A673 (cell line): Measurements from ENCODE around the gene STX3. TPM values are rescaled to one million over a fixed set of nuclear protein-coding genes. Genes with fewer than 3 reads are reported as not detected.

Source experiments
- BruUV-seq: library from RNA; stranded (reverse); fragments of 400-500 nt; replicated peaks from 2 replicates; lab custom pipeline; 2021; lab: Mats Ljungman, UMichigan
- CTCF ChIA-PET: fragments of 300-600 bp; sonication (Branson Sonifier 250); formaldehyde crosslinking; loops from one replicate; lab custom pipeline; 2022; ENCODE audit warnings: antibody characterized with exemption; lab: Charles Lee
- POLR2A ChIA-PET: fragments of 300-600 bp; sonication (Branson Sonifier 250); formaldehyde crosslinking; loops from one replicate; lab custom pipeline; 2022; ENCODE audit warnings: antibody characterized with exemption; ENCODE audit not compliant: low non-redundant PET; lab: Charles Lee
- DNase-seq: peaks from one replicate; pipeline ENCODE4 v3.0.0-alpha.2; 2015; ENCODE audit warnings: low spot score
- H3K27ac ChIP-seq: fragments of 200-600 bp; sonication (generic); 2 replicates; pipeline ENCODE4 v1.5.1; 2016; ENCODE audit warnings: mixed run types, low read depth, mild to moderate bottlenecking, mixed read lengths, antibody characterized with exemption, low read length; ENCODE audit not compliant: poor library complexity, severe bottlenecking
- H3K27me3 ChIP-seq: fragments of 200-600 bp; sonication (generic); replicated peaks from 2 replicates; pipeline ENCODE4 v1.6.1; 2017; ENCODE audit warnings: mixed run types, low read depth, mild to moderate bottlenecking, mixed read lengths, antibody characterized with exemption, low read length; ENCODE audit not compliant: insufficient read depth, poor library complexity
- H3K36me3 ChIP-seq: fragments of 200-600 bp; sonication (generic); 2 replicates; pipeline ENCODE4 v1.6.1; 2016; ENCODE audit warnings: mixed run types, mild to moderate bottlenecking, mixed read lengths, antibody characterized with exemption, low read length; ENCODE audit not compliant: insufficient read depth, poor library complexity, severe bottlenecking
- H3K4me1 ChIP-seq: fragments of 200-600 bp; sonication (generic); 2 replicates; pipeline ENCODE4 v1.6.1; 2017; ENCODE audit warnings: mixed run types, mild to moderate bottlenecking, mixed read lengths, antibody characterized with exemption, low read length; ENCODE audit not compliant: insufficient read depth, poor library complexity, severe bottlenecking
- H3K4me3 ChIP-seq: fragments of 200-600 bp; sonication (generic); 2 replicates; pipeline ENCODE4 v1.5.1; 2016; ENCODE audit warnings: low read depth, mixed run types, mild to moderate bottlenecking, mixed read lengths, low read length; ENCODE audit not compliant: poor library complexity, severe bottlenecking
- H3K9me3 ChIP-seq: fragments of 200-600 bp; sonication (generic); 2 replicates; pipeline ENCODE4 v1.6.1; 2016; ENCODE audit warnings: mixed run types, low read depth, mild to moderate bottlenecking, mixed read lengths, antibody characterized with exemption, low read length; ENCODE audit not compliant: poor library complexity, severe bottlenecking
- EZH2 ChIP-seq: fragments of 200-600 bp; sonication (generic); IDR thresholded peaks from 2 replicates; pipeline ENCODE4 v1.6.1; 2017; ENCODE audit warnings: borderline replicate concordance, low read depth, mild to moderate bottlenecking, mixed read lengths, antibody characterized with exemption, low read length; ENCODE audit not compliant: poor library complexity, severe bottlenecking
- intact Hi-C: fragments of 100-400 bp; cut with micrococcal nuclease; formaldehyde crosslinking; loops from one replicate; pipeline ENCODE4 v1.10.0; 2022; ENCODE audit not compliant: unreplicated experiment
- total RNA-seq: library from RNA; stranded (reverse); gene quantifications from 2 replicates; pipeline ENCODE4 v1.2.3, GENCODE V29; 2021
- TF ChIP-seq, protein P1 (sequence below): fragments of 300-800, 200-600 bp; sonication (generic); conservative IDR thresholded peaks from 2 replicates; pipeline ENCODE4 v1.5.1; 2017; ENCODE audit warnings: low read depth, mild to moderate bottlenecking, antibody characterized with exemption, low read length, moderate library complexity, mixed read lengths

Gene STX3
- total RNA-seq, 1 experiment from 2014 or later = 16.0 TPM

- CTCF ChIA-PET = no interaction called here
- Histone ChIP-seq H3K9me3 (no peaks in the 10 kb centered on the region), H3K4me3 (no peak overlapping the region), H3K4me1 (no peaks in the 10 kb centered on the region), H3K36me3 (no peaks in the 10 kb centered on the region), H3K27me3 (no peaks in the 10 kb centered on the region), H3K27ac (no peak overlapping the region)
- BruUV-seq = no TSS peak
- no peak for DNase-seq
- TF ChIP-seq, protein P1, sequence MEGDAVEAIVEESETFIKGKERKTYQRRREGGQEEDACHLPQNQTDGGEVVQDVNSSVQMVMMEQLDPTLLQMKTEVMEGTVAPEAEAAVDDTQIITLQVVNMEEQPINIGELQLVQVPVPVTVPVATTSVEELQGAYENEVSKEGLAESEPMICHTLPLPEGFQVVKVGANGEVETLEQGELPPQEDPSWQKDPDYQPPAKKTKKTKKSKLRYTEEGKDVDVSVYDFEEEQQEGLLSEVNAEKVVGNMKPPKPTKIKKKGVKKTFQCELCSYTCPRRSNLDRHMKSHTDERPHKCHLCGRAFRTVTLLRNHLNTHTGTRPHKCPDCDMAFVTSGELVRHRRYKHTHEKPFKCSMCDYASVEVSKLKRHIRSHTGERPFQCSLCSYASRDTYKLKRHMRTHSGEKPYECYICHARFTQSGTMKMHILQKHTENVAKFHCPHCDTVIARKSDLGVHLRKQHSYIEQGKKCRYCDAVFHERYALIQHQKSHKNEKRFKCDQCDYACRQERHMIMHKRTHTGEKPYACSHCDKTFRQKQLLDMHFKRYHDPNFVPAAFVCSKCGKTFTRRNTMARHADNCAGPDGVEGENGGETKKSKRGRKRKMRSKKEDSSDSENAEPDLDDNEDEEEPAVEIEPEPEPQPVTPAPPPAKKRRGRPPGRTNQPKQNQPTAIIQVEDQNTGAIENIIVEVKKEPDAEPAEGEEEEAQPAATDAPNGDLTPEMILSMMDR = no peak
- no peak for TF ChIP-seq EZH2
- intact Hi-C loops = no loop called here
- POLR2A ChIA-PET = no interaction called here
Measured at GRCh38 chr11:59794417-59794816, 39.2 kb downstream of the STX3 start.

DNA sequence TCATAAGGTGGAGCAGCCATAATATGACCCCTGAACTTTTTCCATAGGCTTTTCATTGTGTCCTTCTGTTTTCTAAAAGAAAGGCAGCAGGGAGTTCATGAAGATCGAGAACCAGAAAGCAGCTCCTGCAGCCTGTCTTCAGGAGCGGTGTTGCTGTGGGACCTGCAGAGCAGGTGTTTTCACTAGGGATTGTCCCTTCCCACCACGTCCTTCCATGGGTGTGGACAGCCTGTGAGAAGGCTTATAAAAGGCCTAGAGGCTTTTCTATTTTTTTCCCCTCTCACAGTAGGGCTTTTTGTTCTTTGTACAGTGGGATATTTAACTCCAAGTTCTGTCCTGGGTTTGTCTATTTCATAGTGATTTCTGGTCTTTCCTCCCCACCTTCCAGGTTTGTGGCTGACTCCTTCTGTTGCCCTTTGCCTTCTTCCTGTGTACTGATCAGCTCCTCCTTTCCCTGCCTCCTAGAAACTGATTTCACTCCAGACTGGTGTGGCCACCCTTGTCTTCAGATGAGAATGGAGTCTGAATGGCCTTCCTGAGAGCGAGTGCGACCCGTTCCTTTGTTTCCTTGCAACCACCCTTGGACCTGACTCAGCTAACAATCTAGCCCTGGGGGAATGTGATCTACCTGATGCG is 45.3 kb downstream of the STX3 start:
- TF ChIP-seq EZH2 = no peak
- TF ChIP-seq, protein P1 = no peak
- intact Hi-C loops = no loop called here
- Histone ChIP-seq H3K4me3 (no peak overlapping the region), H3K27me3 (no peaks in the 10 kb centered on the region), H3K36me3 (peaks cover under 1% of the 10 kb centered on the region), H3K9me3 (no peaks in the 10 kb centered on the region), H3K4me1 (no peaks in the 10 kb centered on the region), H3K27ac (no peak overlapping the region)
- no peak for DNase-seq
- ChIA-PET POLR2A (no interaction called here), CTCF (interaction anchor here (1.4 kb wide), 1 partner anchor 46 kb away, joined by 5 read pairs; the partner anchor contains the start of gene STX3)
- no TSS peak for BruUV-seq

GRCh38 chr11:59801160-59801706 is 46.1 kb downstream of the STX3 start:
- H3K4me1 ChIP-seq = no peaks in the 10 kb centered on the region
- CTCF ChIA-PET = interaction anchor here (1.4 kb wide), 1 partner anchor 46 kb away, joined by 5 read pairs; the partner anchor contains the start of gene STX3

More at GRCh38 chr11:59801160-59801706, 46.1 kb downstream of the STX3 start:
- no peak for TF ChIP-seq EZH2
- TF ChIP-seq, protein P1 = no peak
- Histone ChIP-seq H3K27ac (no peak overlapping the region), H3K9me3 (no peaks in the 10 kb centered on the region), H3K27me3 (no peaks in the 10 kb centered on the region), H3K4me3 (no peak overlapping the region), H3K36me3 (peaks cover 8% of the 10 kb centered on the region)
- intact Hi-C loops = no loop called here
- no peak for DNase-seq
- no TSS peak for BruUV-seq
- POLR2A ChIA-PET = interaction anchor here (0.6 kb wide), 1 partner anchor 117 kb away, joined by 3 read pairs; no protein-coding TSS in a partner anchor
